Activated T-helper 1 cell treated with anti-CD3 and anti-CD28 coated beads, Interleukin-12 subunit alpha, Interleukin-12 subunit beta, Interleukin-2, Interleukin-4 antibody, amounts not matched to agents 30 ng/mL and 10 ng/mL and 1 ng/mL, durations not matched to agents 14 hours and 24 hours and 36 hours (primary cell): ENCODE measurements around the gene ACADM. TPM values are rescaled to one million over a fixed set of nuclear protein-coding genes. Genes with fewer than 3 reads are reported as not detected.
"Not testable (repeated sequence)": the region's sequence is repeated elsewhere in the genome, so short reads cannot be mapped to it uniquely, and the experiment has no call there.

ENCODE experiments used
- DNase-seq: peaks from one replicate; pipeline ENCODE4 v3.0.0; 2021; ENCODE audit warnings: low spot score
- H3K27ac Mint-ChIP-seq: one replicate; pipeline ENCODE4 v1.8.0; 2021; ENCODE audit warnings: mild to moderate bottlenecking, mixed read lengths
- H3K27me3 Mint-ChIP-seq: one replicate; pipeline ENCODE4 v1.8.0; 2022; ENCODE audit warnings: mild to moderate bottlenecking, moderate library complexity, mixed read lengths; ENCODE audit not compliant: insufficient read depth
- H3K36me3 Mint-ChIP-seq: one replicate; pipeline ENCODE4 v1.8.0; 2021; ENCODE audit warnings: low read depth, mixed read lengths
- H3K4me1 Mint-ChIP-seq: one replicate; pipeline ENCODE4 v1.8.0; 2021; ENCODE audit warnings: low read depth, mixed read lengths
- H3K4me3 Mint-ChIP-seq: one replicate; pipeline ENCODE4 v1.8.0; 2021; ENCODE audit warnings: mild to moderate bottlenecking, moderate library complexity, mixed read lengths
- H3K9me3 Mint-ChIP-seq: one replicate; pipeline ENCODE4 v1.8.0; 2021; ENCODE audit warnings: mixed read lengths
- intact Hi-C: fragments of 100-400 bp; cut with micrococcal nuclease; formaldehyde crosslinking; loops from one replicate; pipeline ENCODE4 v1.15.1; 2024
- total RNA-seq: library from RNA; stranded (reverse); gene quantifications from 2 replicates; pipeline ENCODE4 v1.2.3, GENCODE V29; 2022

ACADM gene
- 53.2 and 54.8 TPM in 2 replicates for total RNA-seq

DNA sequence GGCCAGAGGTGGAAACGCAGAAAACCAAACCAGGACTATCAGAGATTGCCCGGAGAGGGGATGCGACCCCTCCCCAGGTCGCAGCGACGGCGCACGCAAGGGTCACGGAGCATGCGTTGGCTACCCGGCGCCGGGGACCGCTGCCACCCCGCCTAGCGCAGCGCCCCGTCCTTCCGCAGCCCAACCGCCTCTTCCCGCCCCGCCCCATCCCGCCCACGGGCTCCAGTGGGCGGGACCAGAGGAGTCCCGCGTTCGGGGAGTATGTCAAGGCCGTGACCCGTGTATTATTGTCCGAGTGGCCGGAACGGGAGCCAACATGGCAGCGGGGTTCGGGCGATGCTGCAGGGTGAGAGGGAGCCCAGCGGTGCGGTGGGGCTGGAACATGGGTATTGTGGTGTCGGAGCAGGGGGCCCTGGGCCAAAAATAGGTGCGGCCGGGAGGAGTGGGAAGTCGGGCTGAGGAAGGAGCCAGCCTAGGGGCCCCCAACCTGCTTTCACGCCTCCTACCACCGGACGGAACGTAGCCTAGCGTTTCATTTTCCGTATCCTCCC is at the start of gene ACADM:
TSS of gene ACADM (plus strand) at position 238 of the 551 bp plus-strand sequence. CDS start at position 317, 79 bp downstream.
- Mint-ChIP-seq H3K27me3 (no peaks in the 10 kb centered on the region), H3K36me3 (peaks cover 6% of the 10 kb centered on the region), H3K4me1 (peaks cover 30% of the 10 kb centered on the region), H3K27ac (peak within 1 kb of the TSS; percentile 97), H3K9me3 (no peaks in the 10 kb centered on the region), H3K4me3 (peak within 1 kb of the TSS; percentile 100)
- peak; percentile 84 for DNase-seq
- intact Hi-C loops: loop anchor here (1.0 to 10.0 kb wide), 5 partner anchors 62 to 1493 kb away; partner anchors contain the start of genes CRYZ, PIGK, RABGGTB and ST6GALNAC3

DNA sequence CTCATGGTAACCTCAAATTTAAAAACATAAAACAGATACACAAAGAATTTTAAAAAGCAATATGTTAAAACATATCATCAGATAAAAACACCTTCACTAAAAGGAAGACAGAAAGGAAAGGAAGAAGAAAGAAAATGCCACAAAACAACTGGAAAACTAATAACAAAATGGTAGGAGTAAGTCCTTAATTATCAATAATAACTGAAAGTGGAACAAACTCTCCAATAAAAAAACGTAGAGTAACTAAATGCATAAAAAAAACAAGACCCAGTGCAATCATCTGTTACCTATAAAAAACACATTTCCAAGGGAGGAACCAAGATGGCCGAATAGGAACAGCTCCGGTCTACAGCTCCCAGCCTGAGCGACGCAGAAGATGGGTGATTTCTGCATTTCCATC is 47.1 kb upstream of the ACADM start:
- H3K4me3 Mint-ChIP-seq: no peak overlapping the region
- H3K27ac Mint-ChIP-seq: no peak overlapping the region
- H3K36me3 Mint-ChIP-seq: no peaks in the 10 kb centered on the region
- no peak for DNase-seq
- no peaks in the 10 kb centered on the region for H3K4me1 Mint-ChIP-seq
- intact Hi-C loops: no loop called here
- no peaks in the 10 kb centered on the region for H3K9me3 Mint-ChIP-seq
- no peaks in the 10 kb centered on the region for H3K27me3 Mint-ChIP-seq

DNA sequence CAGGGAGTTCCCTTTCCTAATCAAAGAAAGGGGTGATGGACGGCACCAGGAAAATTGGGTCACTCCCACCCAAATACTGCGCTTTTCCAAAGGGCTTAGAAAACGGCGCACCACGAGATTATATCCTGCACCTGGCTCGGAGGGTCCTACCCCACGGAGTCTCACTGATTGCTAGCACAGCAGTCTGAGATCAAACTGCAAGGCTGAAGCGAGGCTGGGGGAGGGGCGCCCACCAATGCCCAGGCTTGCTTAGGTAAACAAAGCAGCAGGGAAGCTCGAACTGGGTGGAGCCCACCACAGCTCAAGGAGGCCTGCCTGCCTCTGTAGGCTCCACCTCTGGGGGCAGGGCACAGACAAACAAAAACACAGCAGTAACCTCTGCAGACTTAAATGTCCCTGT is 46.5 kb upstream of the ACADM start:
- intact Hi-C loops, H3K4me3 Mint-ChIP-seq, H3K9me3 Mint-ChIP-seq, H3K36me3 Mint-ChIP-seq, H3K27me3 Mint-ChIP-seq, DNase-seq, H3K4me1 Mint-ChIP-seq, H3K27ac Mint-ChIP-seq: not testable (repeated sequence)

DNA sequence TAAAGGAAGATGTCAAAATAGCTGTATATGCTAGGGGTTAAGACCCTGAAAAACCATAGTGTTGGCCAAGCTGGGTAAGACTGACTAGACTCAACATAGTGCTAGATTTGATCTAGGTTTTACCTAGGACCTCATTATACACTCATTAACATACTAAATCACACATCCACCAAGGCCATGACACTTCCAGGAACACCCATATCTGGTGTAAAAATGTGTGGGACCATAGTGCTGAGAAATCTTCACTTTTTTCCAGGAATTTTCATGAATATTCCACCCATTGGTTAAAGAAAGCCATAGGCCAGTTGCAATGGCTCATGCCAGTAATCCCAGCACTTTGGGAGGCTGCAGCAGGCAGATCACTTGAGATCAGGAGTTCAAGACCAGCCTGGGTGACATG is 34.0 kb upstream of the ACADM start:
- peaks cover 2% of the 10 kb centered on the region for H3K9me3 Mint-ChIP-seq
- H3K27ac Mint-ChIP-seq: no peak overlapping the region
- intact Hi-C loops: no loop called here
- DNase-seq: no peak
- no peak overlapping the region for H3K4me3 Mint-ChIP-seq
- H3K36me3 Mint-ChIP-seq: no peaks in the 10 kb centered on the region
- no peaks in the 10 kb centered on the region for H3K4me1 Mint-ChIP-seq
- H3K27me3 Mint-ChIP-seq: no peaks in the 10 kb centered on the region

DNA sequence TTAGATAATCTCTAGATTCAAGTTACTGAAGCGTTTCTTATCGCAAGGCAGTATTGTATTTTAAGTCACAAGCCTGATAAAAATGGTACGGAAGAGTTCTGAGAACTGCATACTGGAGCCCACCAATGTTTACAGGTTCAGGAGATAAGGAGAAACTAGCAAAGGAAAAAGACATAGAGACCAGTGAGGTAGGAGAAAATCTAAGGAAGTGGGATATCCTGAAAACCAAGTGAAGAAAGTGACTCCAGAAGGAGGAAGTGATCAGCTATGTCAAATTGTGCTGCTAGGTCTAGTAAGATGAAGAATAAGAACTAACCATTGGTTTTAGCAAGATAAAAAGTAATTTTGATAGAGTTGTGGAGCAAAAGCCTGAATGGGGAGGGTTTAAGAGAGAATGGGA is 31.0 kb upstream of the ACADM start:
- no peaks in the 10 kb centered on the region for H3K4me1 Mint-ChIP-seq
- no peaks in the 10 kb centered on the region for H3K9me3 Mint-ChIP-seq
- H3K4me3 Mint-ChIP-seq: no peak overlapping the region
- no peaks in the 10 kb centered on the region for H3K27me3 Mint-ChIP-seq
- intact Hi-C loops: no loop called here
- H3K36me3 Mint-ChIP-seq: no peaks in the 10 kb centered on the region
- DNase-seq: no peak
- no peak overlapping the region for H3K27ac Mint-ChIP-seq

DNA sequence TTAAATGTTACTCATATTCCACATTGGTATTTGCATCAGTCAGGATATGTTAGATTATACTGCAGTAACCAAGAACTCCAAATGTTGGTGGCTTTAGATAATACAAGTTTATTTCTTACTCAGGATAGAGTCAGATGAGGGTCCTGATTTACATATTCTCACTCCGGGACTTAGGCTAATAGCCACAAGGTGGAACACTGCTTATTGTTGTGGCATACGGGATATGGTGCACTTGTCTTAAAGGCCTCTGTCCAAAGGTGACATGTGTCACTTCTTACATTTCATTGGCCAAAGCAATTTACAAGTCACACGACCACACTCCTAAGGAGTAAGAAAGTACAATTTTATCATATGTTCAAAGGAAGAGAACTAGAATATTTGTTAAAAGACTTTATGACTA is 28.5 kb upstream of the ACADM start:
- H3K27me3 Mint-ChIP-seq: no peaks in the 10 kb centered on the region
- no peak overlapping the region for H3K27ac Mint-ChIP-seq
- H3K4me1 Mint-ChIP-seq: no peaks in the 10 kb centered on the region
- no peaks in the 10 kb centered on the region for H3K36me3 Mint-ChIP-seq
- H3K4me3 Mint-ChIP-seq: no peak overlapping the region
- no peak for DNase-seq
- H3K9me3 Mint-ChIP-seq: no peaks in the 10 kb centered on the region
- intact Hi-C loops: no loop called here

DNA sequence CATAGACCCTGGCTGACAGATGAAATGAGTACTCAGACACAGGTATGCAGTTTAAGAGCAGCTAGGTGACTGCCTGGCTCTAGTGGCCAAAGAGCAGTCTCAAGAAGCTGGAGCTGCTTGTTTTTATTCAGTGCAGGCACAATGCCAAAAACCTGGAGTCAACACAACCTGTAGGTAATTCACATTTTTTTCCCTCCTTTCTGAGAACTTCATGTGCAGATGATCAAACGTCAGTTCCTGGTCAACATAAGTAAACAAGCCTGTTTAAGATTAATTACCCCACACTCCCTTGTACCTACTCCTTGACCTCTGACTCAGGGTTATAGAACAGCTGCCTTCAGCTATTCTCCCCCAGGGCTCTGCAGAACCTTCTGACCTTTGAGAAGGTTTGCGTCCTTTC is 17.3 kb upstream of the ACADM start:
- H3K4me3 Mint-ChIP-seq: no peak overlapping the region
- intact Hi-C loops: no loop called here
- H3K27ac Mint-ChIP-seq: no peak overlapping the region
- H3K27me3 Mint-ChIP-seq: peaks cover 14% of the 10 kb centered on the region
- no peak for DNase-seq
- no peaks in the 10 kb centered on the region for H3K36me3 Mint-ChIP-seq
- no peaks in the 10 kb centered on the region for H3K4me1 Mint-ChIP-seq
- no peaks in the 10 kb centered on the region for H3K9me3 Mint-ChIP-seq

DNA sequence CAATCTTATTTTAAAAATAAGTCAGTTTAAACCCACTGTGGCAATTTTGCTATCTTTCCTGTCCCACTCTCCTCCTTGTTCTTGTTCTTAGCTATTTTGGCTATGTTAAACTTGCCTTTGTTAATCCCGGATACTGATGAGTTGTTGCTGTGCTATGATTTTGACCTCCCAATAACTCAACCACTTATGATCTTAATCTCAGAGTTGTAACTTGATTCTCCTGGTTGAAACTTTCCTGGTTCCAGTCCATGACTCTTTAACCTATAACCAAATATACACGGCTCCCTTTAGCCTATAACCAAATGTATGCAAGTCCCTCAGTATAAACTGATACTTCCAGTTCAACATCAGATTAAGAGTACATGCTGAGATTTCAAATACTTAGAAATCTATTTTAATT is 15.6 kb upstream of the ACADM start:
- Mint-ChIP-seq H3K4me1 (no peaks in the 10 kb centered on the region), H3K9me3 (peaks cover 6% of the 10 kb centered on the region), H3K27ac (no peak overlapping the region), H3K27me3 (peaks cover 14% of the 10 kb centered on the region), H3K36me3 (no peaks in the 10 kb centered on the region), H3K4me3 (no peak overlapping the region)
- no peak for DNase-seq
- intact Hi-C loops: no loop called here

DNA sequence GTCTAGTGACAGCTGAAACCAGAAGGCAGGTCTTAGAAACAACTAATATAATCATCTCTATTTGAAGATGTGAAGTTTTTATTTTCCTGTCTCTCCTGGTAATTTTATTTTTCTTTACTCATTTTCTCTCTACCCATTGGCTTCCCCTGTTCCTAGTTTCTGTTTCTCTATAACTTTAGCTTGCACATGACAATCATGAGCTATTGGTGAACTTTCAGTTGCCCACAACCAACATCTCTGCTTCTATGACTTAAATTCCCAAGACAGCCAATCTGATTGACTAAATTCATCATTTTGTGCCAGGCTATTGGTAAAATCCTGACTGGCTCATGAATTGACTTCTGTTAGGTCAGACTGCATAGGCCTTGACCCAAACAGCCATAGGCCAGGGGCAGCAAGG is 13.7 kb upstream of the ACADM start:
- DNase-seq: no peak
- Mint-ChIP-seq H3K9me3 (peaks cover 6% of the 10 kb centered on the region), H3K27me3 (peaks cover 12% of the 10 kb centered on the region), H3K4me3 (no peak overlapping the region), H3K36me3 (no peaks in the 10 kb centered on the region), H3K4me1 (no peaks in the 10 kb centered on the region), H3K27ac (no peak overlapping the region)
- intact Hi-C loops: no loop called here

DNA sequence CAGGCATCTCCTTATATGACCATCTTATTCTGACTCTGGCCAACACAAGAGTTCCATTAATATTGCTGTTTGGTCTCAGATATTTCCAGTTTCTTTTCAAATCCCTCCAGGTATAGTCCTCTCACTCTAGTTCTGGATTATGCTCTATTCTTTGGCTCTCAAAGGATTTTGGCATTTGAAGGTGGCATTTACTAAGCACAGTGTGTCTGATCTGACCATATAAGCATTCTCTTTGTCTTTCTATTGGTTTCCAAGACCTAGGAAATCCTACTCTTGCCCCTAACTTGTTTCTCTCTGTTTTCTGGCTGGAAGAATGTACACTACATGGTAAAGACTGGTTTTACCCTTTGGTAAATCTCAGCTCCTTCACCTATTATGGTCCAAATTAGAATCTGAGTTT is 12.7 kb upstream of the ACADM start:
- DNase-seq: no peak
- H3K9me3 Mint-ChIP-seq: peaks cover 6% of the 10 kb centered on the region
- no peaks in the 10 kb centered on the region for H3K4me1 Mint-ChIP-seq
- peaks cover 12% of the 10 kb centered on the region for H3K27me3 Mint-ChIP-seq
- H3K36me3 Mint-ChIP-seq: no peaks in the 10 kb centered on the region
- H3K4me3 Mint-ChIP-seq: no peak overlapping the region
- H3K27ac Mint-ChIP-seq: no peak overlapping the region
- intact Hi-C loops: no loop called here

DNA sequence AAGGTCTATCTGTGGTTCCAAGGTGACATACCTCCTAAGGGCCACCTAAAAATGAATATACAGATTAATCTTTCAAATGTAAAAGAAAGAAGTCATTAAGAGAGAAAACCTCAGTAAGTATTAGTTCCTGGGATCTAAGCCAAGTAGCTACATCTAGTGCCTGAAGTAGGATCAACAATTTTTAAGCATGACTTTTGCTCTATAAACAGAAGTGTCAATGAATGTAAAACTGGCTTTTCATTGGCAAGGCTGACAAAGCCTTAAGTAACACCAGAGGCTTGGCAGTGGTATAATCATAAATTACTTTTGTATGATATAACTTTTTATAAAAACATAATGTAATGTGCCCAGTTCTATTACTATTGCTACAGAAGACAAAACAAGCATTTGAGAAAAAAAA is 12.2 kb upstream of the ACADM start:
- no peak for DNase-seq
- H3K27me3 Mint-ChIP-seq: peaks cover 12% of the 10 kb centered on the region
- H3K36me3 Mint-ChIP-seq: no peaks in the 10 kb centered on the region
- H3K4me1 Mint-ChIP-seq: no peaks in the 10 kb centered on the region
- intact Hi-C loops: no loop called here
- H3K9me3 Mint-ChIP-seq: peaks cover 6% of the 10 kb centered on the region
- no peak overlapping the region for H3K4me3 Mint-ChIP-seq
- H3K27ac Mint-ChIP-seq: no peak overlapping the region

DNA sequence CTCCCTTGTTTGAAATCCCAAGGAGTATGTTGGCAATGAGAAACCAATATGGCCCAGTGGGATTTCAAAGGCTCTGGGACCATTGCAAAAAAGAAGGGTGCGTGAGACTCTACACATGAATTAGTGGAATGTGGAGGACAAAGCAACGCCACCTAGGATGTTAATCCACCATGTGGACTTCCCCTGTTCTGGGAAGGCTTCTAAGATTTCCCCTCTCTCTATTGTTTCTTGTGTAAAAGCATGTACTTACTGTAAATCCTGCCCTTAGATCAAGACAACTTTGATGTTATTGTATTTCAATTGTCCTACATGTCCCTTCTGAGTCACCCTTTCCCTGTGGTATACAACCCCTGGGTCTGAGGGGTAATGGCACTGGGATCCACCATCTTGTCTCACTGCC is 4.7 kb upstream of the ACADM start:
- Mint-ChIP-seq H3K27ac (no peak overlapping the region), H3K36me3 (peaks cover 2% of the 10 kb centered on the region), H3K9me3 (no peaks in the 10 kb centered on the region), H3K27me3 (peaks cover 2% of the 10 kb centered on the region), H3K4me3 (no peak overlapping the region), H3K4me1 (peaks cover 4% of the 10 kb centered on the region)
- no peak for DNase-seq
- intact Hi-C loops: loop anchor here (5.0 to 10.0 kb wide), 2 partner anchors 555 to 1497 kb away; partner anchors contain the start of gene PIGK

DNA sequence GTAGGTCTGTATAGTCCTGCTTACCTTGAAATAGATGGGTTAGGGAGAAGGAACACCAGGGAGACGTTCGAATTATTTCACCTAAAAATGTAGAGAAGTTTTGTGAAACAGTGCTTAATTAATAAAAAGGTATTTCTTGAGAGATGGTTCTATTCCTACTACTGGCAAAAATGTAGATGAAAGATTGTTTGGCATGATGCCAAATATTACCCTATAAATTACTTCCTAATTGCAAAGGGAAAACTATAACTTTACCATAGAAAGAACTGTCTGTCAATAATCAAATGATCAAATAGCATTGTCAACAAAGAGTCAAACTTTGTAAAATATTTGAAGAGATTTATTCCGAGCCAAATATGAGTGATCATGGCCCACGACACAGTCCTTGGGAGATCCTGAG is 4.2 kb upstream of the ACADM start:
- no peaks in the 10 kb centered on the region for H3K27me3 Mint-ChIP-seq
- no peak overlapping the region for H3K4me3 Mint-ChIP-seq
- intact Hi-C loops: loop anchor here (5.0 to 10.0 kb wide), 2 partner anchors 554 to 1497 kb away; partner anchors contain the start of gene PIGK
- no peak for DNase-seq
- no peak overlapping the region for H3K27ac Mint-ChIP-seq
- no peaks in the 10 kb centered on the region for H3K9me3 Mint-ChIP-seq
- H3K4me1 Mint-ChIP-seq: peaks cover 7% of the 10 kb centered on the region
- peaks cover 2% of the 10 kb centered on the region for H3K36me3 Mint-ChIP-seq

DNA sequence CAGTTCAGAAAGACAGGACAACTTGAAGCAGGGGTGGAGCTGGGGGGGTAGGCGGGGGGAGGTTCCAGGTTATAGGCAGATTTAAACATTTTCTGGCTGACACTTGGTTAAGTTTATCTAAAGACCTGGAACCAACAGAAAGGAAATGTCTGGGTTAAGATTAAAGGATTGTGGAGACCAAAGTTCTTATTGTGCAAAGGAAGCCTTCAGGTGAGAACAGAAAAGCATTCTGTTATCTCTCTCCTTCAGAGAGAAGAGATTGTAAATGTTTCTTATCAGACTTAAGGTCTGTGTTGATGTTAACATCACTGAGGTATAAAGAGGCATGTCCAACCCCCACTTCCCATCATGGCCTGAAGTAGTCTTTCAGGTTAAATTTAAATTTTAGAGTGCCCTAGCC is 3.7 kb upstream of the ACADM start:
- Mint-ChIP-seq H3K36me3 (peaks cover 2% of the 10 kb centered on the region), H3K27ac (no peak overlapping the region), H3K27me3 (no peaks in the 10 kb centered on the region), H3K9me3 (no peaks in the 10 kb centered on the region), H3K4me3 (no peak overlapping the region), H3K4me1 (peaks cover 11% of the 10 kb centered on the region)
- DNase-seq: no peak
- intact Hi-C loops: loop anchor here (5.0 to 10.0 kb wide), 2 partner anchors 554 to 1496 kb away; partner anchors contain the start of gene PIGK
